H1 (cell line): ENCODE results near the gene EEF2K. TPM values are rescaled to one million over a fixed set of nuclear protein-coding genes. Genes with fewer than 3 reads are reported as not detected.

ENCODE experiments used
- CTCF ChIA-PET: fragments of 300-600 bp; sonication (Branson Sonifier 250); formaldehyde crosslinking; loops from one replicate; lab custom pipeline; 2021; ENCODE audit not compliant: partially characterized antibody; lab: Charles Lee
- POLR2A ChIA-PET: fragments of 300-600 bp; sonication (Branson Sonifier 250); formaldehyde crosslinking; loops from one replicate; lab custom pipeline; 2021; ENCODE audit warnings: inconsistent platforms; ENCODE audit not compliant: partially characterized antibody; lab: Charles Lee
- DNase-seq, 2 experiments: peaks; one replicate each; pipeline versions ENCODE4 v3.0.0 to v3.0.0-alpha.2; 2010 to 2022; ENCODE audit warnings: low spot score in 2 of 2, low read depth in 1 of 2, mixed read lengths in 1 of 2
- FAIRE-seq: peaks from 2 replicates; lab custom pipeline; 2011; peaks lifted over from hg19 to GRCh38; lab: Jason Lieb, UNC
- H2AFZ ChIP-seq: 2 replicates; pipeline ENCODE4 v1.8.1; 2012; ENCODE audit warnings: low read length, inconsistent platforms
- H2AK5ac ChIP-seq: 2 replicates; pipeline ENCODE4 v1.6.1; 2013; ENCODE audit warnings: low read depth, low read length
- H2BK120ac ChIP-seq: replicated peaks from 2 replicates; pipeline ENCODE3; 2013; ENCODE audit warnings: low read depth, low read length, inconsistent platforms
- H2BK12ac ChIP-seq: 2 replicates; pipeline ENCODE4 v1.6.1; 2013; ENCODE audit warnings: low read depth, low read length
- H2BK15ac ChIP-seq: 2 replicates; pipeline ENCODE4 v1.6.1; 2013; ENCODE audit warnings: low read length
- H2BK20ac ChIP-seq: 2 replicates; pipeline ENCODE4 v1.6.1; 2013; ENCODE audit warnings: low read length
- H2BK5ac ChIP-seq: 2 replicates; pipeline ENCODE4 v1.6.1; 2013; ENCODE audit warnings: low read depth, low read length
- H3K14ac ChIP-seq: 2 replicates; pipeline ENCODE4 v1.6.1; 2013; ENCODE audit warnings: inconsistent platforms; ENCODE audit not compliant: insufficient read length
- H3K18ac ChIP-seq: 2 replicates; pipeline ENCODE4 v1.6.1; 2013; ENCODE audit warnings: low read length; ENCODE audit errors: extremely low read depth
- H3K23ac ChIP-seq: 2 replicates; pipeline ENCODE4 v1.6.1; 2013; ENCODE audit warnings: inconsistent platforms; ENCODE audit not compliant: insufficient read length
- H3K23me2 ChIP-seq: 2 replicates; pipeline ENCODE4 v1.6.1; 2013; ENCODE audit warnings: low read depth, low read length
- H3K27ac ChIP-seq: 2 replicates; pipeline ENCODE4 v1.6.1; 2011; ENCODE audit warnings: low read depth, low read length, inconsistent platforms
- H3K27me3 ChIP-seq, 4 experiments: replicated peaks in 1 of 4; 1 replicate in 1 of 4; 2 replicates in 3 of 4; pipeline versions ENCODE4 v1.6.1 to v1.8.1; 2011 to 2013; ENCODE audit warnings: low read length in 3 of 4, mild to moderate bottlenecking in 3 of 4, inconsistent platforms in 2 of 4, mixed read lengths in 2 of 4, moderate library complexity in 1 of 4; ENCODE audit not compliant: control insufficient read depth in 3 of 4, insufficient read depth in 3 of 4; ENCODE audit errors: extremely low read depth in 1 of 4
- H3K36me3 ChIP-seq, 4 experiments: 2 replicates each; pipeline versions ENCODE4 v1.6.1 to v1.8.1; 2011 to 2013; ENCODE audit warnings: mild to moderate bottlenecking in 4 of 4, low read length in 3 of 4, moderate library complexity in 2 of 4, control low read depth in 1 of 4, inconsistent platforms in 1 of 4; ENCODE audit not compliant: insufficient read depth in 4 of 4, control insufficient read depth in 2 of 4
- H3K4ac ChIP-seq: replicated peaks from 2 replicates; pipeline ENCODE3; 2013; ENCODE audit warnings: low read length, low read depth, mixed read lengths, inconsistent platforms; ENCODE audit not compliant: insufficient read length
- H3K4me1 ChIP-seq, 4 experiments: replicated peaks in 1 of 4; 1 replicate in 1 of 4; 2 replicates in 3 of 4; pipeline versions ENCODE4 v1.6.1 to v1.8.1; 2011 to 2013; ENCODE audit warnings: low read length in 3 of 4, inconsistent platforms in 2 of 4, mixed read lengths in 1 of 4; ENCODE audit not compliant: insufficient read depth in 4 of 4, control insufficient read depth in 3 of 4
- H3K4me2 ChIP-seq, 2 experiments: 2 replicates each; pipeline versions ENCODE4 v1.6.1 to v1.8.1; 2011 to 2013; ENCODE audit warnings: low read depth in 2 of 2, low read length in 2 of 2, control low read depth in 1 of 2, inconsistent platforms in 1 of 2, mild to moderate bottlenecking in 1 of 2; ENCODE audit not compliant: insufficient read depth in 1 of 2
- H3K4me3 ChIP-seq, 4 experiments: fragments of 200-600, 300-600 bp in 1 of 4; sonication (generic), shearing (Covaris generic), sonication (Bioruptor Twin) in 1 of 4; 2 replicates each; pipeline versions ENCODE4 v1.5.1 to v1.8.1; 2011 to 2016; ENCODE audit warnings: low read length in 4 of 4, low read depth in 3 of 4, control low read depth in 2 of 4, inconsistent platforms in 2 of 4, mild to moderate bottlenecking in 2 of 4, mixed read lengths in 1 of 4, moderate library complexity in 1 of 4; ENCODE audit not compliant: insufficient read depth in 2 of 4; ENCODE audit errors: extremely low read depth in 1 of 4
- H3K56ac ChIP-seq: replicated peaks from 2 replicates; pipeline ENCODE3; 2013; ENCODE audit warnings: low read depth, mild to moderate bottlenecking, mixed read lengths, low read length, inconsistent platforms; ENCODE audit not compliant: insufficient read length
- H3K79me1 ChIP-seq: 2 replicates; pipeline ENCODE4 v1.6.1; 2013; ENCODE audit warnings: low read depth, low read length, control low read depth
- H3K79me2 ChIP-seq, 2 experiments: 2 replicates each; pipeline versions ENCODE4 v1.6.1 to v1.8.1; 2012 to 2013; ENCODE audit warnings: low read length in 2 of 2, mild to moderate bottlenecking in 2 of 2, inconsistent platforms in 1 of 2; ENCODE audit not compliant: insufficient read depth in 2 of 2, control insufficient read depth in 1 of 2
- H3K9ac ChIP-seq, 4 experiments: replicated peaks in 1 of 4; 1 replicate in 1 of 4; 2 replicates in 3 of 4; pipeline versions ENCODE4 v1.6.1 to v1.8.1; 2011 to 2013; ENCODE audit warnings: low read depth in 3 of 4, low read length in 3 of 4, control low read depth in 2 of 4, mild to moderate bottlenecking in 2 of 4, moderate library complexity in 2 of 4, inconsistent platforms in 1 of 4; ENCODE audit errors: extremely low read depth in 1 of 4
- H3K9me3 ChIP-seq, 2 experiments: 2 replicates each; pipeline versions ENCODE4 v1.6.1 to v1.8.1; 2012 to 2013; ENCODE audit warnings: mild to moderate bottlenecking in 2 of 2, moderate library complexity in 2 of 2, control low read depth in 1 of 2, inconsistent platforms in 1 of 2, low read depth in 1 of 2, low read length in 1 of 2, mixed read lengths in 1 of 2; ENCODE audit not compliant: insufficient read depth in 2 of 2
- H4K20me1 ChIP-seq, 2 experiments: replicated peaks in 1 of 2; 2 replicates each; pipeline versions ENCODE3 to v1.8.1; 2011 to 2013; ENCODE audit warnings: inconsistent platforms in 2 of 2, low read length in 2 of 2, mild to moderate bottlenecking in 1 of 2; ENCODE audit not compliant: insufficient read depth in 2 of 2, control insufficient read depth in 1 of 2
- H4K5ac ChIP-seq: 2 replicates; pipeline ENCODE4 v1.6.1; 2013; ENCODE audit warnings: low read length, low read depth, mixed read lengths, inconsistent platforms; ENCODE audit not compliant: insufficient read length
- H4K8ac ChIP-seq: 2 replicates; pipeline ENCODE4 v1.8.0; 2013; ENCODE audit warnings: mild to moderate bottlenecking, moderate library complexity, low read length, inconsistent platforms; ENCODE audit not compliant: insufficient read depth; ENCODE audit errors: extremely low read depth
- H4K91ac ChIP-seq: replicated peaks from 2 replicates; pipeline ENCODE3; 2013; ENCODE audit warnings: low read length, mixed read lengths, inconsistent platforms; ENCODE audit not compliant: insufficient read length
- BRCA1 ChIP-seq: IDR thresholded peaks from 2 replicates; pipeline ENCODE4 v1.6.1; 2012; ENCODE audit warnings: low read depth, low read length, improper control_type of control experiment
- CBX8 ChIP-seq: fragments of 300-800, 300-1000 bp; sonication (generic); IDR thresholded peaks from 2 replicates; pipeline ENCODE4 v1.7.1; 2016; ENCODE audit warnings: low read depth, low read length, borderline replicate concordance
- POU5F1 ChIP-seq: IDR thresholded peaks from 2 replicates; pipeline ENCODE4 v1.6.1; 2011; ENCODE audit warnings: low read depth, mild to moderate bottlenecking, low read length, moderate library complexity
- RFX5 ChIP-seq: IDR thresholded peaks from 2 replicates; pipeline ENCODE4 v1.6.1; 2011; ENCODE audit warnings: low read depth, low read length, improper control_type of control experiment, borderline replicate concordance
- SIRT6 ChIP-seq: IDR thresholded peaks from one replicate; pipeline ENCODE4 v1.7.1; 2012; ENCODE audit warnings: low read length, inconsistent platforms
- SUZ12 ChIP-seq: fragments of 200-600 bp; sonication (generic); IDR thresholded peaks from 2 replicates; pipeline ENCODE4 v1.6.1; 2012; ENCODE audit warnings: mild to moderate bottlenecking, inconsistent platforms, low read length, moderate library complexity, mixed read lengths
- YY1 ChIP-seq: IDR thresholded peaks from 2 replicates; pipeline ENCODE4 v1.6.1; 2011; ENCODE audit warnings: low read depth, mild to moderate bottlenecking, low read length
- WGBS, 2 experiments: shearing (Covaris generic) in 1 of 2; methylation state at CpG; one replicate each; pipeline versions ENCODE4 v1.1.6 to v1.1.7; 2013 to 2015; ENCODE audit warnings: low lambda C conversion rate in 2 of 2, mixed read lengths in 2 of 2, inconsistent platforms in 1 of 2, low coverage in 1 of 2, missing lambda C conversion rate in 1 of 2; ENCODE audit not compliant: insufficient replicate concordance in 2 of 2, insufficient coverage in 1 of 2, insufficient read length in 1 of 2; ENCODE audit errors: extremely low coverage in 1 of 2, missing lambda C conversion rate in 1 of 2; 5-methylcytosine and 5-hydroxymethylcytosine counted together
- polyA plus RNA-seq, 7 experiments: library from polyadenylated mRNA; depleted of rRNA in 3 of 7; stranded (reverse) in 5 of 7; unstranded in 2 of 7; fragments of >200 nt in 5 of 7; fragments of 200-250 nt in 2 of 7; gene quantifications; 1 replicate in 5 of 7; 2 replicates in 1 of 7; 4 replicates in 1 of 7; pipeline versions ENCODE4 v1.2.1 to v1.2.3, GENCODE V29; 2011 to 2013; ENCODE audit warnings: missing spikeins in 2 of 7, mixed read lengths in 2 of 7
- total RNA-seq: library from RNA; stranded (reverse); fragmentation: NEBNext Ultra II Directional; extraction: Animal tissue kit (Norgen Biotek cat#: 25700); gene quantifications from 2 replicates; pipeline ENCODE4 v1.2.1, GENCODE V29; 2021

EEF2K gene
- total and polyA plus RNA-seq, 2 of the 8 experiments (the other 6 are each of a cell fraction or from before 2014, with no cell fraction given): 14.9 to 30.2 TPM

- ChIA-PET POLR2A (interaction anchor here (1.1 kb wide), 1 partner anchor 16 kb away, joined by 3 read pairs; no protein-coding TSS in a partner anchor), CTCF (interaction anchor here (1.1 kb wide), 1 partner anchor 10 kb away, joined by 4 read pairs; no protein-coding TSS in a partner anchor)
- 0 out of 2 replicates have a peak, but pooled peaks cover 2% of the 10 kb centered on the region for H3K79me1 ChIP-seq
- H2BK5ac ChIP-seq: no peak overlapping the region
- no peak overlapping the region for H3K27ac ChIP-seq
- no peak overlapping the region for H3K4me3 ChIP-seq
- H3K14ac ChIP-seq: no peak overlapping the region
- no peak overlapping the region for H4K5ac ChIP-seq
- no peak overlapping the region for H3K18ac ChIP-seq
- H4K91ac ChIP-seq: no peak overlapping the region
- no peaks in the 10 kb centered on the region for H3K9me3 ChIP-seq
- no peak overlapping the region for H3K4ac ChIP-seq
- DNase-seq (no peak), FAIRE-seq (no peak)
- no peaks in the 10 kb centered on the region for H3K4me1 ChIP-seq
- H4K8ac ChIP-seq: no peak overlapping the region
- H3K9ac ChIP-seq: no peak overlapping the region
- H3K27me3 ChIP-seq: no peaks in the 10 kb centered on the region
- no peak overlapping the region for H2BK12ac ChIP-seq
- H2AK5ac ChIP-seq: no peak overlapping the region
- no peak overlapping the region for H2AFZ ChIP-seq
- no peaks in the 10 kb centered on the region for H3K79me2 ChIP-seq
- H4K20me1 ChIP-seq: peaks cover 0 to 8% of the 10 kb centered on the region in 2 experiments
- no peaks in the 10 kb centered on the region for H3K23me2 ChIP-seq
- no peak overlapping the region for H3K56ac ChIP-seq
- 87% methylated on average over 1 of the region's 1 CpG; no CpG with 5 or more reads in 1 of the 2 experiments for WGBS, 2 experiments
- no peak overlapping the region for H2BK20ac ChIP-seq
- H2BK15ac ChIP-seq: no peak overlapping the region
- peaks cover 15 to 46% (median 39%) of the 10 kb centered on the region in 4 experiments; a peak in 6 of 8 replicates for H3K36me3 ChIP-seq
- TF ChIP-seq SUZ12 (no peak), BRCA1 (no peak), YY1 (no peak), POU5F1 (no peak), CBX8 (no peak), RFX5 (no peak), SIRT6 (no peak)
- TF ChIP-seq, all 59 proteins: peak for 0
- H2BK120ac ChIP-seq: no peak overlapping the region
- no peak overlapping the region for H3K23ac ChIP-seq
- H3K4me2 ChIP-seq: no peak overlapping the region
Measured at GRCh38 chr16:22315979-22316378, 109.9 kb downstream of the EEF2K start.
